ENCODE data around the gene EIF5AL1.
"Not testable (repeated sequence)": the region's sequence is repeated elsewhere in the genome, so short reads cannot be mapped to it uniquely, and the experiment has no call there.

EIF5AL1 gene

GRCh38 chr10:79488336-79488735 is 24.0 kb upstream of the EIF5AL1 start:
- no peak for DNase-seq

GRCh38 chr10:79488870-79489269 is 23.5 kb upstream of the EIF5AL1 start:
- no peak for DNase-seq

- no peak for DNase-seq
These were observed 21.8 kb upstream of the EIF5AL1 start for GRCh38 chr10:79490400-79491142.

GRCh38 chr10:79491143-79491835 is 21.0 kb upstream of the EIF5AL1 start:
- DNase-seq, result no peak

- no peak for DNase-seq
These were observed 20.1 kb upstream of the EIF5AL1 start for GRCh38 chr10:79492256-79492655.

GRCh38 chr10:79492839-79493238 is 19.5 kb upstream of the EIF5AL1 start:
- no peak for DNase-seq

GRCh38 chr10:79493806-79494205 is 18.5 kb upstream of the EIF5AL1 start:
- no peak for DNase-seq

- no peak for DNase-seq
These were observed 17.2 kb upstream of the EIF5AL1 start for GRCh38 chr10:79494871-79495705.

- DNase-seq, result no peak
These were observed 16.5 kb upstream of the EIF5AL1 start for GRCh38 chr10:79495791-79496190.

- no peak for DNase-seq
These were observed 15.4 kb upstream of the EIF5AL1 start for GRCh38 chr10:79496896-79497295.

- DNase-seq, result no peak
These were observed 14.0 kb upstream of the EIF5AL1 start for GRCh38 chr10:79498291-79498829.

GRCh38 chr10:79502561-79503309 is 9.6 kb upstream of the EIF5AL1 start:
- no peak for DNase-seq

- DNase-seq, result not testable (repeated sequence)
These were observed 8.5 kb upstream of the EIF5AL1 start for GRCh38 chr10:79503787-79504186.

GRCh38 chr10:79504483-79504882 is 7.8 kb upstream of the EIF5AL1 start:
- not testable (repeated sequence) for DNase-seq

GRCh38 chr10:79505328-79505727 is 7.0 kb upstream of the EIF5AL1 start:
- DNase-seq, result not testable (repeated sequence)

GRCh38 chr10:79505829-79506228 is 6.5 kb upstream of the EIF5AL1 start:
- no peak for DNase-seq

- no peak for DNase-seq
These were observed 4.7 kb upstream of the EIF5AL1 start for GRCh38 chr10:79507440-79508167.

GRCh38 chr10:79508245-79508644 is 4.1 kb upstream of the EIF5AL1 start:
- not testable (repeated sequence) for DNase-seq

GRCh38 chr10:79509306-79509933 is 2.9 kb upstream of the EIF5AL1 start:
- DNase-seq, result not testable (repeated sequence)

GRCh38 chr10:79509934-79510508 is 2.3 kb upstream of the EIF5AL1 start:
- not testable (repeated sequence) for DNase-seq
